ENCODE results near the gene CAMK2A. TPM values are rescaled to one million over a fixed set of nuclear protein-coding genes. Genes with fewer than 3 reads are reported as not detected.

The CAMK2A gene
- total RNA-seq, 2 donors from 2014 or later, result 0.05 to 0.61 TPM

DNA sequence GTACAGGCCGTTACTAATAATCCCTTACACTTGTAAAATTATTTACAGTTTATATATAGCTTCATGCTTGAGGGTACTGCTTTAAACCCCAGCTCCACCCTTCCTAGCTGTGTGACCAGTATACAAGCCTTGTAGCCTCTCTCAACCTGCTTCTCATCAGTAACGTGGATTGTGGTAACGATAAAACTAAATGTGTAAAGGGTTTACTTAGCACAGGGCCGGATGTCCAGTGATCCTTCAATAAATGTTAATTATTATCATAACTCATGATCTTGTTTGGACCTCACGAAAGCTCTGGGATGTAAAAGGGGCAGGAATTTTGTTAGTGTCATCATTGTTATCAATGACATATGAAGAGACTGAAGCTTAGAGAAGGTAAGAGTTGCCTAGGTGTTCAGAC lies 20.7 kb upstream of the CAMK2A start:
- Histone ChIP-seq H3K9ac (ENCODE audit: low read depth in 2 of 2, low read length in 2 of 2) (no peak overlapping the region), H3K4me3 (no peak overlapping the region), H3K27ac (no peak overlapping the region), H3K27me3 (no peaks in the 10 kb centered on the region), H3K4me1 (no peaks in the 10 kb centered on the region), H3K36me3 (no peaks in the 10 kb centered on the region), H3K9me3 (no peaks in the 10 kb centered on the region)
- TF ChIP-seq, protein P1, sequence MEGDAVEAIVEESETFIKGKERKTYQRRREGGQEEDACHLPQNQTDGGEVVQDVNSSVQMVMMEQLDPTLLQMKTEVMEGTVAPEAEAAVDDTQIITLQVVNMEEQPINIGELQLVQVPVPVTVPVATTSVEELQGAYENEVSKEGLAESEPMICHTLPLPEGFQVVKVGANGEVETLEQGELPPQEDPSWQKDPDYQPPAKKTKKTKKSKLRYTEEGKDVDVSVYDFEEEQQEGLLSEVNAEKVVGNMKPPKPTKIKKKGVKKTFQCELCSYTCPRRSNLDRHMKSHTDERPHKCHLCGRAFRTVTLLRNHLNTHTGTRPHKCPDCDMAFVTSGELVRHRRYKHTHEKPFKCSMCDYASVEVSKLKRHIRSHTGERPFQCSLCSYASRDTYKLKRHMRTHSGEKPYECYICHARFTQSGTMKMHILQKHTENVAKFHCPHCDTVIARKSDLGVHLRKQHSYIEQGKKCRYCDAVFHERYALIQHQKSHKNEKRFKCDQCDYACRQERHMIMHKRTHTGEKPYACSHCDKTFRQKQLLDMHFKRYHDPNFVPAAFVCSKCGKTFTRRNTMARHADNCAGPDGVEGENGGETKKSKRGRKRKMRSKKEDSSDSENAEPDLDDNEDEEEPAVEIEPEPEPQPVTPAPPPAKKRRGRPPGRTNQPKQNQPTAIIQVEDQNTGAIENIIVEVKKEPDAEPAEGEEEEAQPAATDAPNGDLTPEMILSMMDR (IDR thresholded peaks at IDR 0.05), result no peak
- intact Hi-C loops (cut with DNase I), result no loop called here
- DNase-seq, result no peak

DNA sequence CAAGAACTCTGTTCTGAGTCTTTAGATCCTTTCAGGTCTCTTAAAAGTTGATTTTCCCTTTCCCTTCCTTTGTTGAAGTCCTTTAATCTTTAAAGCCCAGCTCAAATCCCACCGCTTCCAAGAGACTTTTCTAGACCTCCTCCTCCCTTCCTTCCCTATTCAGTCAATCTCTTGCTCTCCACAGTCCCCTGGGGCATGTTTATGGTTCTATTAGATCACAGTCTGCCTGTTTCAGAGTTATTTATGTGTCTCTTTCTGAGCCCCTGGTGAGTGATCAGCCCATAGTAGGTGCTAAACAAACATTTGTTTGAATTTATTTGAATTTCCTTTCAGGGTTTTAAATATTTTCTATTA lies 20.3 kb upstream of the CAMK2A start:
- Histone ChIP-seq H3K27ac (no peak overlapping the region), H3K9me3 (no peaks in the 10 kb centered on the region), H3K9ac (ENCODE audit: low read depth in 2 of 2, low read length in 2 of 2) (no peak overlapping the region), H3K36me3 (no peaks in the 10 kb centered on the region), H3K4me3 (no peak overlapping the region), H3K27me3 (no peaks in the 10 kb centered on the region), H3K4me1 (no peaks in the 10 kb centered on the region)
- no peak for DNase-seq
- intact Hi-C loops (cut with DNase I), result no loop called here
- TF ChIP-seq, protein P1 (IDR thresholded peaks at IDR 0.05), result no peak

DNA sequence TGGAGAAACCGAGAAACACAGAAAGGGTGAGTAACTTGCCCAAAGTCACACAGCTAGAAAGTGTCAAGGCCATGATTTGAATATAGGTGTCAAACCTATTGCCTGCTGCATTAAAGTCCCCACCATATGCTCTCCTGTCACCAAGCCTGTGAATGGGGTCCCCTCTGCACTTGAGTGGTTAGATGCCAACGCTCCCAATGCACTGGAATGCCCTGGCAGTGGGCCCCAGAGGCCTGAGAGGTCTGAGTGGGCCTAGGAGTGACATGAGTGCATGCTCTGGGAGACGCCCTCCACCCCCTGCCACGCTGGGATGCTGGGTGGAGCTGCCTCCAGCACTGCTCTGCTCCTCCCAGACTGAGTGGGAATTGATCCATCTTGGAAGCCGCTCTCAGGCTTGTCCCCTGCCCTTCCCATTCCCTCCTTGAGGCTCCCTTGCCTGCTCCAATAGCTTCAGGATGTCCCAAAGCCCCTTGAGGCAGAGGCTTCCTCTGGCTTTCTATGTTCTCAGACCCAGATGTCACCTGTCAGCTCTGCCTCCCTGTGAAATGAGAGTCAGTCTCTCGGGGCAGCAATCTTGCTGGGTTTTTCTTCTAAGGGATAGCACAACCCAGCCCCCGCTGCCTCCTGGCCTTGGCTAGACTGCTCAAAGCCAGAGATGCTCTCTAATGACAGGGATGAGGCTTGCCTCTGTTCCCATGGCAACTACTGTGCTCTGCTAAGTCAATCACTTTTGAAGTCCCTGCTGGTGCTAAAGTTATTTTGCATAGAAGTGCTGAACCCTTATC lies 19.7 kb upstream of the CAMK2A start:
- intact Hi-C loops (cut with DNase I), result no loop called here

DNA sequence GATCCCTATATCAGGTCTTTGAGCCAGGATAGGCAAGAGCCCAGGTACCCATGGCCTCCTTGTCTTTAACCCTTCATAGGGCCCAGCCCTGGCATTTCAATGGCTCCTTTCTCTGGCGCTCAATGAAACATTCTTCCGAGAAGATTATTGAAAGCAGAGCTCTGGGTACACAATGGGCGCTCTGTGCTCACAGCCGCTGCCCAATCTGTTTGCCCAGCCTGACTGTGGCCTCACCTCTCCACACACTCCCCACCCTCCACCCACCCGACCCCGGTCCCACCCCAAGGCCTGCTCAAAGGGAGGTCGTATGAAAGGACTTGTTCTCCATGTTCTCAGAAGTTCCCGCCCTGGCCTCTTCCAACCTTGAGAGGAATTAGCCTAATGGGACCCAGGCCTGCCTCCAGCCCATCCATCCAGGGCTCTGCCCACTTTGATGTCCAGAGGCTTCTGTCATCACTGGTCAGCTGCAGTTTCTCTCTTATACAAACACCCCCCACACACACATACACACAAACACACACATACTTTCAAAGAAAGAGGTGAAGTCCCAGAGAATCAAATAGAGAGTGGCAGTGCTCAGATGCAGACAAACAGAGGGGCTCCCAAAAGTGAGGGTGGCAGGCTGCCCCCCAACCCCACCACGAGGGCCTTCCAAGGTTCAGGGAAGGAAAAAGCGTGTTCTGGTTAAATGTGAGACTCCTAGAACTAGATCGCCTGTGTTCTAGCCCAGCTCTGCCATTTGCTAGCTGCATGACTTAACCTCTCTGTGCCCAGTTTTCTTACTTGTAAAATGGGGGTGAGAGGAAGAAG lies 18.2 kb upstream of the CAMK2A start:
- Histone ChIP-seq H3K4me1 (no peaks in the 10 kb centered on the region), H3K36me3 (no peaks in the 10 kb centered on the region), H3K27me3 (peaks cover 3% of the 10 kb centered on the region), H3K9ac (ENCODE audit: low read depth in 2 of 2, low read length in 2 of 2) (no peak overlapping the region), H3K4me3 (no peak overlapping the region), H3K27ac (no peak overlapping the region), H3K9me3 (no peaks in the 10 kb centered on the region)
- intact Hi-C loops (cut with DNase I), result no loop called here
- TF ChIP-seq, protein P1 (IDR thresholded peaks at IDR 0.05), result no peak
- DNase-seq, result no peak

More for the DNA sequence above, 19.7 kb upstream of the CAMK2A start:
- Histone ChIP-seq H3K9ac (ENCODE audit: low read depth in 2 of 2, low read length in 2 of 2) (no peak overlapping the region), H3K27me3 (no peaks in the 10 kb centered on the region), H3K9me3 (no peaks in the 10 kb centered on the region), H3K36me3 (no peaks in the 10 kb centered on the region), H3K27ac (no peak overlapping the region), H3K4me3 (no peak overlapping the region), H3K4me1 (no peaks in the 10 kb centered on the region)
- DNase-seq, result no peak
- TF ChIP-seq, protein P1 (IDR thresholded peaks at IDR 0.05), result no peak

DNA sequence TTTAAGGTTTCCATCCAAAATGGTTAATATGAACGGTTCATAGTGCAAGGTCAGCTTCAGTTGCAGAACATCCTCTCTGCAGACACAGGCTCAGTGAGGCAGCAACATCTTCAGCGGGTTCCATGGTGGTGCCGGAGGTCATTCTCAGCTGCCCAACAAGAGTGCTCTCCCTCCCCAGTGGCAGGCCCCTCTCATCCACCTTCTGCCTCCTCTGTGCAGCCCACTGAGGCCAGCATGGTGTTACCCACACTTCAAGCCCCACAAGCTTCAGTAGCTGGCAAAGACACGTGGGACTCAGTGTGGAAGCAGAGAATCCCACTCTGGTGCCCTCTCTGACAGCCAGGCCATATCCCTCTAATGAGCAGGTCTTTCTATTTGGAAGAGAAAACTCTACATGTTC lies 17.2 kb upstream of the CAMK2A start:
- Histone ChIP-seq H3K27ac (no peak overlapping the region), H3K36me3 (no peaks in the 10 kb centered on the region), H3K9me3 (no peaks in the 10 kb centered on the region), H3K9ac (ENCODE audit: low read depth in 2 of 2, low read length in 2 of 2) (no peak overlapping the region), H3K4me1 (no peaks in the 10 kb centered on the region), H3K27me3 (peaks cover 13% of the 10 kb centered on the region), H3K4me3 (no peak overlapping the region)
- DNase-seq, result no peak
- intact Hi-C loops (cut with DNase I), result no loop called here
- TF ChIP-seq, protein P1 (IDR thresholded peaks at IDR 0.05), result no peak

Data from colonic mucosa (tissue), 4 donors.